GM04504 (cell line): ENCODE data around the gene PRAMEF18.
"Not testable (repeated sequence)": the region's sequence is repeated elsewhere in the genome, so short reads cannot be mapped to it uniquely, and the experiment has no call there.

ENCODE experiments used
- DNase-seq: peaks from one replicate; pipeline ENCODE4 v3.0.0-alpha.2; 2012; ENCODE audit warnings: low read depth

Gene PRAMEF18

GRCh38 chr1:13225675-13226204 lies at the start of gene PRAMEF18:
Gene PRAMEF18, minus strand, starts transcription at chr1:13226154. Its CDS starts 48 bp downstream, at chr1:13226106.
- DNase-seq = not testable (repeated sequence)

GRCh38 chr1:13265124-13265523 lies 39.2 kb upstream of the PRAMEF18 start:
- not testable (repeated sequence) for DNase-seq

- not testable (repeated sequence) for DNase-seq
Observed at GRCh38 chr1:13253898-13254297, 27.9 kb upstream of the PRAMEF18 start, which contains the start of gene PRAMEF5. Gene PRAMEF5, plus strand, starts transcription at chr1:13254198. Its CDS starts 5,071 bp downstream, at chr1:13259269.

GRCh38 chr1:13247122-13247521 lies 21.2 kb upstream of the PRAMEF18 start:
- not testable (repeated sequence) for DNase-seq

- DNase-seq = not testable (repeated sequence)
Observed at GRCh38 chr1:13246554-13246871, 20.6 kb upstream of the PRAMEF18 start.

GRCh38 chr1:13245841-13246553 lies 20.0 kb upstream of the PRAMEF18 start:
- DNase-seq = not testable (repeated sequence)

- not testable (repeated sequence) for DNase-seq
Observed at GRCh38 chr1:13243536-13244263, 17.7 kb upstream of the PRAMEF18 start.

- not testable (repeated sequence) for DNase-seq
Observed at GRCh38 chr1:13239633-13240032, 13.7 kb upstream of the PRAMEF18 start.

- not testable (repeated sequence) for DNase-seq
Observed at GRCh38 chr1:13237572-13237971, 11.6 kb upstream of the PRAMEF18 start.

- not testable (repeated sequence) for DNase-seq
Observed at GRCh38 chr1:13234057-13234456, 8.1 kb upstream of the PRAMEF18 start.

GRCh38 chr1:13232056-13232455 lies 6.1 kb upstream of the PRAMEF18 start:
- DNase-seq = not testable (repeated sequence)

- not testable (repeated sequence) for DNase-seq
Observed at GRCh38 chr1:13231061-13231750, 5.3 kb upstream of the PRAMEF18 start.

GRCh38 chr1:13230601-13231000 lies 4.6 kb upstream of the PRAMEF18 start:
- not testable (repeated sequence) for DNase-seq

GRCh38 chr1:13230096-13230495 lies 4.1 kb upstream of the PRAMEF18 start:
- DNase-seq = not testable (repeated sequence)

- DNase-seq = no peak
Observed at GRCh38 chr1:13228343-13228781, 2.4 kb upstream of the PRAMEF18 start.

- not testable (repeated sequence) for DNase-seq
Observed at GRCh38 chr1:13227271-13228055, 1.5 kb upstream of the PRAMEF18 start.

- no peak for DNase-seq
Observed at GRCh38 chr1:13224480-13225060, 1.4 kb downstream of the PRAMEF18 start.

- not testable (repeated sequence) for DNase-seq
Observed at GRCh38 chr1:13222788-13223187, 3.2 kb downstream of the PRAMEF18 start.

- DNase-seq = not testable (repeated sequence)
Observed at GRCh38 chr1:13219203-13219602, 6.8 kb downstream of the PRAMEF18 start.

GRCh38 chr1:13216619-13217018 lies 9.3 kb downstream of the PRAMEF18 start:
- DNase-seq = not testable (repeated sequence)

GRCh38 chr1:13208712-13209111 lies 17.2 kb downstream of the PRAMEF18 start:
- not testable (repeated sequence) for DNase-seq
